ENCODE data around the gene ADGRA1.

- TF ChIP-seq CTCF (conservative IDR thresholded peaks at IDR 0.05 in 1 of 2, IDR thresholded peaks at IDR 0.05 in 1 of 2; ENCODE audit: low read depth in 1 of 2, low read length in 2 of 2) (no peak), EZH2 (IDR thresholded peaks at IDR 0.05; ENCODE audit: low read length, missing control alignments) (no peak)
Observed at GRCh38 chr10:133043541-133044225, 44.0 kb upstream of the ADGRA1 start.
